HEK293T (cell line): Measurements from ENCODE around the gene FILIP1.

Experiments
- CTCF ChIA-PET: fragments of 350-600 bp; formaldehyde crosslinking; extraction: SDS; loops from one replicate; lab custom pipeline; 2021; ENCODE audit warnings: antibody characterized with exemption, inconsistent platforms; lab: Yijun Ruan, JAX
- POLR2A ChIA-PET: fragments of 350-600 bp; formaldehyde crosslinking; extraction: SDS; loops from one replicate; lab custom pipeline; 2020; ENCODE audit warnings: antibody characterized with exemption, inconsistent platforms; lab: Yijun Ruan, JAX
- DNase-seq: peaks from one replicate; pipeline ENCODE4 v3.0.0; 2012; ENCODE audit warnings: mixed read lengths; ENCODE audit errors: extremely low spot score
- ARNT ChIP-seq: fragments of 450-650 bp; IDR thresholded peaks from 2 replicates; pipeline ENCODE4 v1.6.1; 2017; ENCODE audit warnings: mild to moderate bottlenecking
- BHLHE40 ChIP-seq: fragments of 450-650 bp; IDR thresholded peaks from 2 replicates; pipeline ENCODE4 v1.6.1; 2016; ENCODE audit warnings: mild to moderate bottlenecking, moderate library complexity, borderline replicate concordance
- CTBP1 ChIP-seq: fragments of 450-650 bp; IDR thresholded peaks from 2 replicates; pipeline ENCODE4 v1.6.1; 2016; ENCODE audit warnings: borderline replicate concordance
- ELF4 ChIP-seq: fragments of 450-650 bp; IDR thresholded peaks from 2 replicates; pipeline ENCODE4 v1.6.1; 2017; ENCODE audit warnings: antibody characterized with exemption
- FOXA1 ChIP-seq: fragments of 450-650 bp; IDR thresholded peaks from 2 replicates; pipeline ENCODE4 v1.6.1; 2016; ENCODE audit warnings: mild to moderate bottlenecking
- FOXK2 ChIP-seq: fragments of 450-650 bp; IDR thresholded peaks from 2 replicates; pipeline ENCODE4 v1.6.1; 2016; ENCODE audit warnings: mild to moderate bottlenecking
- FOXM1 ChIP-seq: fragments of 450-650 bp; IDR thresholded peaks from 2 replicates; pipeline ENCODE4 v1.6.1; 2017; ENCODE audit warnings: mild to moderate bottlenecking, borderline replicate concordance
- HDGF ChIP-seq: fragments of 450-650 bp; IDR thresholded peaks from 2 replicates; pipeline ENCODE4 v1.6.1; 2017; ENCODE audit warnings: antibody characterized with exemption, borderline replicate concordance
- L3MBTL2 ChIP-seq: fragments of 450-650 bp; conservative IDR thresholded peaks from 2 replicates; pipeline ENCODE4 v1.6.1; 2016; ENCODE audit warnings: mild to moderate bottlenecking
- LEF1 ChIP-seq: fragments of 450-650 bp; IDR thresholded peaks from 2 replicates; pipeline ENCODE4 v1.6.1; 2017; ENCODE audit warnings: mild to moderate bottlenecking, borderline replicate concordance
- NFRKB ChIP-seq: fragments of 450-650 bp; IDR thresholded peaks from 2 replicates; pipeline ENCODE4 v1.6.1; 2016; ENCODE audit warnings: mild to moderate bottlenecking, moderate library complexity
- PKNOX1 ChIP-seq: fragments of 450-650 bp; IDR thresholded peaks from 2 replicates; pipeline ENCODE4 v1.6.1; 2016
- SP1 ChIP-seq: fragments of 450-650 bp; IDR thresholded peaks from 2 replicates; pipeline ENCODE4 v1.6.1; 2017
- SUZ12 ChIP-seq: fragments of 450-650 bp; IDR thresholded peaks from 2 replicates; pipeline ENCODE4 v1.6.1; 2016; ENCODE audit warnings: mild to moderate bottlenecking
- TARDBP ChIP-seq: fragments of 450-650 bp; IDR thresholded peaks from 2 replicates; pipeline ENCODE4 v1.6.1; 2016
- ZNF384 ChIP-seq: fragments of 450-650 bp; IDR thresholded peaks from 2 replicates; pipeline ENCODE4 v1.6.1; 2016

Gene FILIP1

DNA sequence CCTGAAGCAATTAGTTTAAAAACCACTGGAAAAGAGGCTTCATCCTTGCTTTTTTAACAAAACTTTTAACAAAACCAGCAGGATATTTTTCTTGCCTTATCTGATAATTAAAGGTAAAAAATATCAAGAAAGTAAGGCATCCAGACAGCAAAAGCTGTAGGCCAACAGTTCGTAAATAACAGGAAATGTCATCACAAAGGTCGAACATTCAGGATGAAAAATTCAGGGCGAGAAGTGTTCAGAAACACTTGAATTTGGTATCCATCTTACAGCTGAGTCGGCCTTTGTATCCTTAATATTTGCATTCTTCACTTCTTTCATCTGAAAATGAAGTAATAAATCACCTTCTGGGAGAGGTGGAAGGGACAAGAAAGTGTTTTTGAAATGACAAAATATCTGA is 8.2 kb upstream of the FILIP1 start:
- POLR2A ChIA-PET = no interaction called here
- no peak for DNase-seq
- CTCF ChIA-PET = no interaction called here
- TF ChIP-seq HDGF (no peak), ELF4 (no peak), ZNF384 (no peak), LEF1 (no peak), PKNOX1 (no peak), BHLHE40 (no peak)

DNA sequence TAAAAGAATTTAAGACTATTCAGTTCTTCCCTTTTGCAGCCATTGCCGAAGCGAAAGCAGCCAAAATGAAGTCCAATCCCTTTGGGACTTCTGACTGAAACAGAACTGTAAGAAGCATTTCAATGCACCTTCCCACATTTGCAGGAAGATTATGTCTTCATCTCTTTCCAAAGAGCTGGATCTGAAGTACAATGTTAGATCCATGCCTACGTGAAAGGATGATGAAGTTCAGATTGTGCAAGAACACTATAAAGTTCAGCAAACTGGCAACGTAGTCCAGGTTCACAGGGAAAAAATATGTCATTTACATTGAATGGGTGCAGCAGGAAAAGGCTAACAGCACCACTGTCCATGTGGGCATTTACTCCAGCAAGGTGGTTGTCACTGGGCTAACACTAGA is 6.0 kb upstream of the FILIP1 start:
- no peak for TF ChIP-seq HDGF
- no peak for TF ChIP-seq BHLHE40
- TF ChIP-seq FOXM1 = no peak
- TF ChIP-seq ARNT = no peak
- TF ChIP-seq ELF4 = no peak
- TF ChIP-seq FOXA1 = no peak
- no peak for TF ChIP-seq ZNF384
- no peak for TF ChIP-seq L3MBTL2
- TF ChIP-seq FOXK2 = no peak
- TF ChIP-seq NFRKB = no peak
- TF ChIP-seq TARDBP = no peak
- TF ChIP-seq PKNOX1 = no peak
- no peak for TF ChIP-seq LEF1
- no peak for TF ChIP-seq SUZ12
- no peak for TF ChIP-seq SP1
- TF ChIP-seq CTBP1 = no peak
- CTCF ChIA-PET = no interaction called here
- no peak for DNase-seq
- POLR2A ChIA-PET = no interaction called here

- DNase-seq = no peak
- CTCF ChIA-PET = no interaction called here
- POLR2A ChIA-PET = no interaction called here
- TF ChIP-seq CTBP1 (no peak), FOXK2 (no peak), HDGF (no peak), L3MBTL2 (no peak)
Observed at GRCh38 chr6:75498862-75499261, 5.3 kb upstream of the FILIP1 start.

DNA sequence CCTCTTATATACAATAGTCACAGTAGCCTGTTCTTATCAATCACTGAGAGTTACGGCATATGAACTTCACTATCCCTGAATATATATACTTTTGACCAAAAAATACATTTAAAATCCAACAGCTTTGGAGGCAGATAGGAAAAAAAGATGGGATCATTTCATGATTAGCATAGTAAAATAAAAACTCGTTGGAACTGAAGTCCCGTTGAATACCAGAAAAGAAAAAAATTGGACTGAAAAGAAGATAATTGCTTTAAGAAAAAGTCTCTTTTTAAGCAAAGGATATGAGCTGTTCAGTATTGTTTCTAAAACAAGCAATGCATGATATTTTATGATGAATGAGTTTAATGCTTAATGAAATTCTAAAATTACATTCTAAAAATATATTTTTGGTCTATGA is 4.4 kb upstream of the FILIP1 start:
- CTCF ChIA-PET = interaction anchor here (0.6 kb wide), 1 partner anchor 1937 kb away, joined by 4 read pairs; no protein-coding TSS in a partner anchor
- POLR2A ChIA-PET = no interaction called here
- DNase-seq = no peak
- no peak for TF ChIP-seq CTBP1
- no peak for TF ChIP-seq SUZ12
- TF ChIP-seq PKNOX1 = no peak
- no peak for TF ChIP-seq FOXM1
- no peak for TF ChIP-seq ZNF384
- TF ChIP-seq FOXA1 = no peak
- TF ChIP-seq L3MBTL2 = no peak
- no peak for TF ChIP-seq LEF1
- TF ChIP-seq ELF4 = no peak
- no peak for TF ChIP-seq NFRKB
- no peak for TF ChIP-seq SP1
- no peak for TF ChIP-seq FOXK2
- TF ChIP-seq HDGF = no peak
- TF ChIP-seq TARDBP = no peak
- TF ChIP-seq ARNT = no peak
- no peak for TF ChIP-seq BHLHE40

DNA sequence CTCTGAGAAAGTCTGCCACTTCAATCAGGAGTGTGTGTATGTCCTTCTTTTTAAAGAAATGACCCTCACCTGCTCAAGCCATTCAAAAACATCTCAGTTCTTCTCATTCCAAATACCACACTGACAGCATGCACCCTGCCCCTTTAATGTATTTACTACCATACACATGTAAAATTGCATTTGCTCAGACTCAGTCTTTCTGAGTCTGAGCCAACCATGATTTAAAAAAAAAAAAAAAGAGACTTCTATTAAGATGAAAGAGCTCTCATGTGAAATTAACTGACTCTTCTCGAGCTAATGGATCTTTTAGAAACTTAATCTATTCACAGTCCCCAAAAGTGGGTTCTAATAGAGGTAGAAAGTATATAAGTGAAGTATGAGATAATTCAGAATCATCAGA is 1.4 kb upstream of the FILIP1 start:
- DNase-seq = no peak
- no peak for TF ChIP-seq BHLHE40
- TF ChIP-seq ELF4 = no peak
- TF ChIP-seq PKNOX1 = no peak
- TF ChIP-seq SUZ12 = no peak
- no peak for TF ChIP-seq SP1
- TF ChIP-seq L3MBTL2 = no peak
- TF ChIP-seq CTBP1 = no peak
- TF ChIP-seq ARNT = no peak
- TF ChIP-seq NFRKB = no peak
- no peak for TF ChIP-seq FOXM1
- TF ChIP-seq LEF1 = no peak
- POLR2A ChIA-PET = interaction anchor here (0.6 kb wide), 1 partner anchor 59 kb away, joined by 3 read pairs; no protein-coding TSS in a partner anchor
- CTCF ChIA-PET = interaction anchor here (0.6 to 1.0 kb wide), 2 partner anchors 127 to 227 kb away, joined by 3 read pairs; no protein-coding TSS in a partner anchor

- TF ChIP-seq FOXM1 (no peak), ARNT (no peak), NFRKB (no peak), ZNF384 (no peak), HDGF (no peak), FOXK2 (no peak), BHLHE40 (no peak), L3MBTL2 (no peak), PKNOX1 (no peak), TARDBP (no peak), CTBP1 (no peak), FOXA1 (no peak), SP1 (no peak), ELF4 (no peak), SUZ12 (no peak), LEF1 (no peak)
- DNase-seq = no peak
- ChIA-PET CTCF (interaction anchor here (0.9 to 1.3 kb wide), 4 partner anchors 9 to 126 kb away, joined by 3 to 4 read pairs (median 3); no protein-coding TSS in a partner anchor), POLR2A (interaction anchor here (1.4 kb wide), 1 partner anchor 250 kb away, joined by 3 read pairs; the partner anchor contains the start of gene COX7A2)
Observed at GRCh38 chr6:75494290-75494689, 690 bp upstream of the FILIP1 start.
